ENCODE measurements around the gene MPO. TPM values are rescaled to one million over a fixed set of nuclear protein-coding genes. Genes with fewer than 3 reads are reported as not detected.
A peak's percentile ranks its signal among the peaks of the same experiment; 100 is the strongest.

Gene MPO
- total and polyA plus RNA-seq, 9 donors, result 0.02 to 0.67 (median 0.11) TPM; not detected in 4

- no peaks in the 10 kb centered on the region for H3K27me3 ChIP-seq
- peak in 2 of 5 donors; percentile 4 to 22 for DNase-seq
- intact Hi-C loops (cut with DNase I), result no loop called here
- TF ChIP-seq POLR2A (IDR thresholded peaks at IDR 0.05), result no peak
- no peak for TF ChIP-seq EP300 (IDR thresholded peaks at IDR 0.05)
- no peak for TF ChIP-seq CTCF (IDR thresholded peaks at IDR 0.05)
- no peaks in the 10 kb centered on the region for H3K9me3 ChIP-seq
- WGBS, 3 donors, result 91 to 92% (median 92%) methylated on average over 8 of the region's 8 CpGs
- no peaks in the 10 kb centered on the region for H3K4me1 ChIP-seq (ENCODE audit: insufficient read depth)
- H3K4me3 ChIP-seq, result no peak overlapping the region
- H3K27ac ChIP-seq, result no peak overlapping the region
- no peaks in the 10 kb centered on the region for H3K36me3 ChIP-seq
Measured at GRCh38 chr17:58316260-58316960, 35.7 kb upstream of the MPO start.

GRCh38 chr17:58315750-58316149 lies 35.0 kb upstream of the MPO start:
- intact Hi-C loops (cut with DNase I), result no loop called here
- no peak for DNase-seq
- TF ChIP-seq CTCF (IDR thresholded peaks at IDR 0.05), result no peak
- WGBS, 3 donors, result 90 to 94% (median 93%) methylated on average over 4 of the region's 4 CpGs
- Histone ChIP-seq H3K9me3 (no peaks in the 10 kb centered on the region), H3K27ac (no peak overlapping the region), H3K27me3 (no peaks in the 10 kb centered on the region), H3K36me3 (no peaks in the 10 kb centered on the region), H3K4me1 (ENCODE audit: insufficient read depth) (no peaks in the 10 kb centered on the region), H3K4me3 (no peak overlapping the region)

- TF ChIP-seq POLR2A (IDR thresholded peaks at IDR 0.05) (no peak), EP300 (IDR thresholded peaks at IDR 0.05) (no peak), CTCF (IDR thresholded peaks at IDR 0.05) (no peak)
- Histone ChIP-seq H3K27ac (no peak overlapping the region), H3K27me3 (no peaks in the 10 kb centered on the region), H3K9me3 (no peaks in the 10 kb centered on the region), H3K4me1 (ENCODE audit: insufficient read depth) (no peaks in the 10 kb centered on the region), H3K36me3 (no peaks in the 10 kb centered on the region), H3K4me3 (no peak overlapping the region)
- intact Hi-C loops (cut with DNase I), result no loop called here
- DNase-seq, result peak in 2 of 5 donors; percentile 7 to 9
- 93 to 99% (median 96%) methylated on average over 6 of the region's 6 CpGs for WGBS, 3 donors
Measured at GRCh38 chr17:58315281-58315711, 34.6 kb upstream of the MPO start.

- H3K4me3 ChIP-seq, result no peak overlapping the region
- no peaks in the 10 kb centered on the region for H3K4me1 ChIP-seq (ENCODE audit: insufficient read depth)
- H3K36me3 ChIP-seq, result no peaks in the 10 kb centered on the region
- H3K27ac ChIP-seq, result no peak overlapping the region
- no peaks in the 10 kb centered on the region for H3K27me3 ChIP-seq
- TF ChIP-seq CTCF (IDR thresholded peaks at IDR 0.05), result no peak
- TF ChIP-seq POLR2A (IDR thresholded peaks at IDR 0.05), result no peak
- no peak for TF ChIP-seq EP300 (IDR thresholded peaks at IDR 0.05)
- peak in 1 of 5 donors; percentile 3 for DNase-seq
- intact Hi-C loops (cut with DNase I), result no loop called here
- H3K9me3 ChIP-seq, result no peaks in the 10 kb centered on the region
- 87 to 95% (median 91%) methylated on average over 6 of the region's 6 CpGs for WGBS, 3 donors
Measured at GRCh38 chr17:58314706-58315015, 33.9 kb upstream of the MPO start.

All from ovary (tissue), 9 donors.